GM18873 (cell line): ENCODE measurements around the gene POMC.
"Not testable (repeated sequence)": the region's sequence is repeated elsewhere in the genome, so short reads cannot be mapped to it uniquely, and the experiment has no call there.

Source experiments
- ATAC-seq: cut with Tn5 transposase; IDR thresholded peaks from one replicate; pipeline ENCODE4 v1.9.1; 2021; ENCODE audit warnings: mild to moderate bottlenecking, moderate library complexity, moderate number of reproducible peaks; ENCODE audit not compliant: unreplicated experiment, low FRiP score

POMC gene

DNA sequence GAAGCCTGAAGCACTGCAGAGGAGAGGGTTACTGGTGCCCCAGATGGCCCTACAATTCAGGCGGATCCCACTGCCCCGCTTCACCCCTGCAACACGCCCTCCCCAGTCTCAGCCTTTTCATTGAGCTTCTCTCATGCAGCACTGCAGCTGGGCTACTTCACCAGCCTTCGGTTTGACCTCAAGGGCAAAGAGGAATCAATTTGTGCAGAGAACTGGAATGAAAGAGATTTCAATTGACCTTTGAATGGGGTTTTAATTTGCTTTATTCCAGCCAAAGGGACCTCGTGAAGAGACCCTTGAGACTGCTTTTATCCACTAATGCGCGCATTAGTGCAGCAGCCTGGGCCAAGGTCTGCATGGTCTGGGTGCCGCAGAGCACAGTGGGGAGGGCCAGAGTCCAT is 8.8 kb upstream of the POMC start:
- ATAC-seq = no peak

GRCh38 chr2:25176541-25177181 is 8.3 kb upstream of the POMC start:
- no peak for ATAC-seq

GRCh38 chr2:25176138-25176537 is 7.8 kb upstream of the POMC start:
- no peak for ATAC-seq

- ATAC-seq = no peak
Measured at GRCh38 chr2:25174192-25174861, 5.9 kb upstream of the POMC start.

GRCh38 chr2:25173719-25174118 is 5.3 kb upstream of the POMC start:
- ATAC-seq = no peak

DNA sequence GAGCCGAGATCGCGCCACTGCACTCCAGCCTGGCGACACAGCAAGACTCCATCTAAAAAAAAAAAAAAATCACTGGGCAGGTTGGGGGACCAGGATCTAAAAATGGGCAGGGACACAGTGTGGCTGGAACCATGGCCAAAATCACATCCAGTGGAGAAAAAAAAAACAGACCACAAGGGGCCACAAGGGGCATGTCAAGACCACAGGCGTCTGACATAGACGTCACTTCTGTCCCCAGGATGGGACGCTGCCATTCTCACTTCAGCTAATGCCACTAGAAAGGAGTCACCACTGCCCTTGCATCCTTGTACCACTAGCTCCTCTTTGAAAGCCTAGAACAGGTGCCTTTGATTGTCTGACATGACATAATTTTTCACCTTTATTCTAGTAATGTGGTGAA is 2.5 kb upstream of the POMC start:
- no peak for ATAC-seq

GRCh38 chr2:25169073-25169470 is 692 bp upstream of the POMC start:
- no peak for ATAC-seq

GRCh38 chr2:25165992-25166875 is 2.1 kb downstream of the POMC start:
- ATAC-seq = peak; percentile 77

DNA sequence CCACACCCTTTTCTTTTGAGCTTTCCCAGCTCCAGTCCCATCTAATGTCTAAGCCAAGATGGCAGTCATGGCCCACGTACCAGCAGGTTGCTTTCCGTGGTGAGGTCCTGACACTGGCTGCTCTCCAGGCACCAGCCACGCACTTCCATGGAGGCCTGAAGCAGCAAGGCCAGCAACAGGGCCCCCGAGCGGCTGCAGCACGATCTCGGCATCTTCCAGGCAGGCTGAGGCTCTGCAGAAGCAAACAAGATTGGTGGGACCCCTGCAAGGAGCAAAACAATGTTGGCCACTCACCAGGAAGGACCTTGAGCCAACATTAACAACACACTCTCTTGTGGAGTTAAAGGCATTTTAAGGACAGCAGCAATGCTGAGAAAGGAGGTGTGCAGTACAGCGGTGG is 3.8 kb downstream of the POMC start:
- ATAC-seq = no peak

GRCh38 chr2:25162061-25162460 is 6.3 kb downstream of the POMC start:
- ATAC-seq = not testable (repeated sequence)

DNA sequence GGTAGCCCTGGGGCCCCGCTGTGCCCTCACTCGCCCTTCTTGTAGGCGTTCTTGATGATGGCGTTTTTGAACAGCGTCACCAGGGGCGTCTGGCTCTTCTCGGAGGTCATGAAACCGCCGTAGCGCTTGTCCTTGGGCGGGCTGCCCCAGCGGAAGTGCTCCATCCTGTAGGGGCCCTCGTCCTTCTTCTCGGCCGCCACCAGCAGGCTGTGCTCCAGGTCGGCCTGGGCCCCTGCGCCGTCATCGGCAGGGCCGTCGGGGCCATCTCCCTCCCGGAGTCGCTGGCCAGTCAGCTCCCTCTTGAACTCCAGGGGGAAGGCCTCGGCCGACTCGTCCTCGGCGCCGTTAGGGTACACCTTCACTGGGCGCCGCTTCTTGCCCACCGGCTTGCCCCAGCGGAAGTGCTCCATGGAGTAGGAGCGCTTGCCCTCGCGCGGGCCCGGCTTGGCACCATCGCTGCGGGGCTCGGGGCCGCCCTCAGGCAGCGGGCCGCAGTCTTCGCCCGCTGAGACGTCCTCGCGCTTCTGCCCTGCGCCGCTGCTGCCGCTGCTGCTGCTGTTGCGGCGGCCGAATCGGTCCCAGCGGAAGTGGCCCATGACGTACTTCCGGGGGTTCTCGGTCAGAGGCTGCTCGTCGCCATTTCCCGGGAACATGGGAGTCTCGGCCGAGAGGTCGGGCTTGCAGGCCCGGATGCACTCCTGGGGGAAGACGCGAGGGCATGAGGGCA is 7.2 kb downstream of the POMC start:
- ATAC-seq = no peak

GRCh38 chr2:25160376-25160775 is 8.0 kb downstream of the POMC start:
- ATAC-seq = no peak

DNA sequence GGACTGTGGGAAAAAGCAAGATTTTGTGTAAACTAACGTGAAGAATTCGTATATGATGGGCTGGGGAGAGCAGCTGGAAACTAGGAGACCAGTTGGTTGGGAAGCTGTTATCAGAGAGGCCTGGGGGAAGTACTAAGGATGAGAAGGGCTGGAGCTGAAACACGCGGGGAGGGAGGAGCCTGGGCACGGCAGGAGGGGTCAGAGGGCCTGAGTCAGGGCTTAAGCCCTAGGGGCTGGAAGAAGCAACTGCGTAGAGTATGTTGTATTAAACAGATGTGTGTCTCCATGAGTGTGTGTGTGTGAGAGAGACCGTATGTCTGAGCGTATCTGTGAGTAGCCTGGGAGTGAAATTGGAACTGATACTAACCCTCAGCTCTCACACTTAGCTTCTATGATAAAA is 8.4 kb downstream of the POMC start:
- no peak for ATAC-seq

DNA sequence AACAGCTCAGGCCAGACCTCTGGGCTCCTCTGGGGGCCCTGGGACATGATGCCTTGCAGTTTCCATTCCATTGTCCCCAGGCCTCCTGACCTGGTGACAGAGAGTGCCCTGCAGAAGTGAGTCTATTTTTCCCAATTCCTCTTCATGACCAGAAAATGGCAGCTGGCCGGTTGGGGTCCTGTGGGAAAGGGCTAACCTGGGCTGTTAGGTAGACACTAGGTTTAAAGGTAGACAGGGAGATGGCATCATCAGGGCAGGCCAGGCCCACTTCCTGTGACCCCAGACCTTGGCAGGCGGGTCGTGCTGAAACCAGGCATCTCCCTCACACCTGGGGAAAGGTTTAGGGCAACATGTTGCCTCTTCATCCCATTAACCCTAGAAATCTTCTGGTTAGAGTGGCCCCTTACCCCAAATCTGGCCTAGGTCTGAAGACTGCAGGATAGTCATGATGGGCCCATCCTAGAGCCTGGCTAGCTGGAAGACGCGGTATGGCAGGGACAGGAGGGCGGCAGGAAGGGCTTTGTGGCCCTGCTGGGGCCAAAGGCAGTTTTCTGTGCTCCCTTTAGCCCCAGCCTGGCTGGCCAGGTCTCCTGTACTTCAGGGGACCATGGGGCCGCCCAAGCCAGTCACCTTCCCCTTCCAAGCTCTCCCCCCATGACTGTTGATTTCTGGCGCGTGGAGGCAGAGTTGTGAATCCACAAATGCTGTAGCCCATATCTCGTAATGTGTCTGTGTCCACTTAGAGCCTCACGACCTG is 10.1 kb downstream of the POMC start:
- ATAC-seq = no peak

DNA sequence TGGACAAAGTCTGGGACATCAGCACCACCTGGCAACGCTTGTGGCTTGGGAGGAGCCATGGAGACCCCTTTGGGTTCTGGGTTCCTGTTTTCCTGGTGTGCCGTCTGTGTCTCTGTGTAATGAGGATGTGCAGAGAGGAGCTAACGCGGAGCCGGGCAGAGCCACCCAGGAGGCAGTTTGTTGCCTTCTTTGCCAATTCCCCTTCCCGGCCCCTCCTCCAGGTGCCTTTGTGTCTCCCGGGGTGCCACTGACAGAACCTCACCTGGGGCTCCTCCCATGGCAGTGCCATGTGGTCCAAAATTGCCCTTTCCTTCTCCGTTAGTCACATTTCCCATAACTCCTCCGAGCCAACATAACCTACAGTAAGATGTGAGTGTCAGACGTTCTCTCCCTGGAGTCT is 13.0 kb downstream of the POMC start:
- ATAC-seq = no peak

DNA sequence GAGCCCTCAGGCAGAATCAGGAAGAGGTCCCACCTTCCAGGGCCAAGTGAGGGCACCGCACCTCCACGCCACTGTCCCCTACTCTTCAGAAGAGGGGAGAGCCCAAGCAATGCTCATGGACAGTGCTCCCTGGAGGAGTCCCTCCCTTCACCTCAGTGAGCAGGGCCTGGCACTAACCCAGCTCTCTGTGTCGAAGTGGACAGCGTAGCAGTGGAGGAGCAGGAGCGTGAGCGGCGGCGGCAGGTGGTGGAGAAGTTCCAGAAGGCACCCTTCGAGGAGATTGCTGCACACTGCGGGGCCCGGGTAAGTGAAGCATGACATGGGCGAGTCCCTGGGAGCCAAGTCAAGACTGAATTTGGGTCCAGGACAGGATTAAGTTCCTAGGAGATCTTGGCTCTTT is 16.7 kb downstream of the POMC start:
- no peak for ATAC-seq

- not testable (repeated sequence) for ATAC-seq
Measured at GRCh38 chr2:25150993-25151392, 17.4 kb downstream of the POMC start.

DNA sequence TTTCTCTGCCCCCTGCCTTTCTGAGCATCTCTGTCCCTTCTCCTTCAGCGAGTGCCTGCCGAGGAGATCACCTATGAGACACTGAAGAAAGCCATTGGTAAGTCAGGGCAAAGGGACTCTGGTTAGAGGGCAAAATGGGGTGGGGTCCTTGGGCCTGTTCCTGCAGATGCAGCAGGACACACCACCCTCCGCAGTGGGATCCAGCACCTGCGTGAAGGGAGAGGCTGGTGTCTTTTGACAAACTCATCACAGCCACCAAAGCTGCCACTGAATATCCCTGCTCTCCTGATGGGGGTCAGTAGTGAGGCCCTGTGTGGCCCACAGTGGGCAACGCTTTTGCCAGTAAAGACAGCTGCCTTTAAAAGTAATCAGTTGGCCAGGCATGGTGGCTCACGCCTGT is 18.7 kb downstream of the POMC start:
- ATAC-seq = no peak

DNA sequence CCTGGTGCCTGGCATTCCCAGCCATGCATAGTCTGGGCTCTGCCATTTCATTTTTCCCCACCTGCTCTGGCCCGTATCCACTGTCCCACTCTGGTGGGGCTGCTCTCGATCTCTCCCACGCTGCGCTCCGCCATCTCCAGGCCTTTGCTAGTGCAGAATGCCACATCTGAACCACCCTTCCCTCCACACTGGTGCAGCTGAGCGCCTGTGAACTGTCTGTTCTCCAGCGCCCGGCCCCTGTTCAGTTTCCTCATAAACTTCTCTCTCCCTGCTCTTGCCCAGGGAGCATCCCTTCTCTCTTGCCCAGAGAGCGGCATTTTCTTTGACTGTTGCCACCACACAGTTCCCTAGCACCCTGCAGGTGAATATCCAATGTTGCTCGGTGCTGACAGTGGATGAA is 21.5 kb downstream of the POMC start:
- ATAC-seq = no peak

GRCh38 chr2:25145803-25146202 is 22.6 kb downstream of the POMC start:
- ATAC-seq = no peak
